HepG2 (cell line): ENCODE results near the gene DCST2. TPM values are rescaled to one million over a fixed set of nuclear protein-coding genes. Genes with fewer than 3 reads are reported as not detected.

Experiments used
- ATF4 ChIP-seq, 2 experiments: fragments of 450-650 bp in 1 of 2; sonication (generic) in 1 of 2; formaldehyde crosslinking; IDR thresholded peaks; 2 replicates each; pipeline versions ENCODE4 v1.5.0 to v1.8.0; 2020 to 2022; ENCODE audit warnings: mild to moderate bottlenecking in 1 of 2, missing genetic modification reagents in 1 of 2
- ELF3 ChIP-seq: IDR thresholded peaks from 2 replicates; pipeline ENCODE4 v1.6.1; 2016; ENCODE audit warnings: missing genetic modification reagents, missing compliant biosample characterization
- GZF1 ChIP-seq: sonication (generic); formaldehyde crosslinking; IDR thresholded peaks from 2 replicates; pipeline ENCODE4 v1.5.1; 2020; ENCODE audit warnings: mild to moderate bottlenecking, missing genetic modification reagents
- ISL2 ChIP-seq: sonication (generic); formaldehyde crosslinking; IDR thresholded peaks from 2 replicates; pipeline ENCODE4 v1.5.0; 2020; ENCODE audit warnings: missing genetic modification reagents
- KDM1A ChIP-seq: IDR thresholded peaks from 2 replicates; pipeline ENCODE4 v1.6.1; 2016; ENCODE audit warnings: missing compliant biosample characterization
- KLF16 ChIP-seq, 2 experiments: sonication (generic) in 1 of 2; formaldehyde crosslinking in 1 of 2; IDR thresholded peaks; 2 replicates each; pipeline versions ENCODE4 v1.6.1 to v1.8.0; 2016 to 2023; ENCODE audit warnings: missing genetic modification reagents in 2 of 2, missing compliant biosample characterization in 1 of 2
- NCOA5 ChIP-seq: sonication (generic); formaldehyde crosslinking; IDR thresholded peaks from 2 replicates; pipeline ENCODE4 v1.4.0; 2020; ENCODE audit warnings: missing genetic modification reagents
- NKX3-1 ChIP-seq: sonication (generic); formaldehyde crosslinking; IDR thresholded peaks from 2 replicates; pipeline ENCODE4 v1.5.0; 2020; ENCODE audit warnings: missing genetic modification reagents
- SALL1 ChIP-seq: sonication (generic); formaldehyde crosslinking; IDR thresholded peaks from 2 replicates; pipeline ENCODE4 v1.8.0; 2022; ENCODE audit warnings: mild to moderate bottlenecking, missing genetic modification reagents
- TBX2 ChIP-seq: sonication (generic); formaldehyde crosslinking; IDR thresholded peaks from 2 replicates; pipeline ENCODE4 v1.5.0; 2020; ENCODE audit warnings: missing genetic modification reagents, mild to moderate bottlenecking, borderline replicate concordance
- TGIF2 ChIP-seq: IDR thresholded peaks from 2 replicates; pipeline ENCODE4 v1.6.1; 2016; ENCODE audit warnings: control low read depth, missing compliant biosample characterization
- TOE1 ChIP-seq: sonication (generic); formaldehyde crosslinking; IDR thresholded peaks from 2 replicates; pipeline ENCODE4 v1.4.0; 2020; ENCODE audit warnings: mild to moderate bottlenecking, missing genetic modification reagents
- WIZ ChIP-seq: sonication (generic); formaldehyde crosslinking; IDR thresholded peaks from 2 replicates; pipeline ENCODE4 v1.5.1; 2020; ENCODE audit warnings: mild to moderate bottlenecking, missing genetic modification reagents
- ZNF503 ChIP-seq: sonication (generic); formaldehyde crosslinking; IDR thresholded peaks from 2 replicates; pipeline ENCODE4 v1.4.0; 2020; ENCODE audit warnings: missing genetic modification reagents
- ZNF550 ChIP-seq: sonication (generic); formaldehyde crosslinking; IDR thresholded peaks from 2 replicates; pipeline ENCODE4 v1.4.0; 2020; ENCODE audit warnings: mild to moderate bottlenecking, missing genetic modification reagents, borderline replicate concordance
- ZNF639 ChIP-seq: conservative IDR thresholded peaks from 2 replicates; pipeline ENCODE4 v1.6.1; 2018; ENCODE audit warnings: missing genetic modification reagents
- polyA plus RNA-seq, 8 experiments: library from polyadenylated mRNA; depleted of rRNA in 3 of 8; stranded (reverse) in 7 of 8; unstranded in 1 of 8; fragments of >200 nt; fragmentation: Illumina TruSeq in 4 of 8; extraction: Trizol in 4 of 8; gene quantifications; 2 replicates each; pipeline versions ENCODE4 v1.2.1 to v1.2.3, GENCODE V29; 2011 to 2016; ENCODE audit warnings: low read depth in 4 of 8, missing spikeins in 1 of 8, mixed read lengths in 1 of 8; ENCODE audit not compliant: insufficient read depth in 1 of 8
- total RNA-seq, 5 experiments: library from RNA; depleted of rRNA; stranded (reverse); fragments of >200 nt; fragmentation: Illumina TruSeq; extraction: Trizol; gene quantifications; 2 replicates each; pipeline ENCODE4 v1.2.3, GENCODE V29; 2016; ENCODE audit warnings: low read depth in 1 of 5
- TF ChIP-seq, protein P1 (sequence below), 2 experiments: sonication (generic) in 1 of 2; formaldehyde crosslinking in 1 of 2; IDR thresholded peaks; 2 replicates each; pipeline versions ENCODE4 v1.4.0 to v1.6.1; 2016 to 2020; ENCODE audit warnings: borderline replicate concordance in 1 of 2, low read depth in 1 of 2, mild to moderate bottlenecking in 1 of 2, missing genetic modification reagents in 1 of 2

Gene DCST2
- total and polyA plus RNA-seq, 2 of the 13 experiments (the other 11 are each of a cell fraction or from before 2014, with no cell fraction given) = 0.74 TPM; not detected in 1

GRCh38 chr1:155017041-155017945 is 16.3 kb downstream of the DCST2 start (continued):
- TF ChIP-seq, protein P1, sequence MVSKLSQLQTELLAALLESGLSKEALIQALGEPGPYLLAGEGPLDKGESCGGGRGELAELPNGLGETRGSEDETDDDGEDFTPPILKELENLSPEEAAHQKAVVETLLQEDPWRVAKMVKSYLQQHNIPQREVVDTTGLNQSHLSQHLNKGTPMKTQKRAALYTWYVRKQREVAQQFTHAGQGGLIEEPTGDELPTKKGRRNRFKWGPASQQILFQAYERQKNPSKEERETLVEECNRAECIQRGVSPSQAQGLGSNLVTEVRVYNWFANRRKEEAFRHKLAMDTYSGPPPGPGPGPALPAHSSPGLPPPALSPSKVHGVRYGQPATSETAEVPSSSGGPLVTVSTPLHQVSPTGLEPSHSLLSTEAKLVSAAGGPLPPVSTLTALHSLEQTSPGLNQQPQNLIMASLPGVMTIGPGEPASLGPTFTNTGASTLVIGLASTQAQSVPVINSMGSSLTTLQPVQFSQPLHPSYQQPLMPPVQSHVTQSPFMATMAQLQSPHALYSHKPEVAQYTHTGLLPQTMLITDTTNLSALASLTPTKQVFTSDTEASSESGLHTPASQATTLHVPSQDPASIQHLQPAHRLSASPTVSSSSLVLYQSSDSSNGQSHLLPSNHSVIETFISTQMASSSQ (IDR thresholded peaks at IDR 0.05; ENCODE audit: low read depth) = no peak
- TF ChIP-seq, protein P1 (CRISPR knock-in tag; IDR thresholded peaks at IDR 0.05; ENCODE audit: borderline replicate concordance) = peak; percentile 79
- TF ChIP-seq NCOA5 (CRISPR knock-in tag) (no peak), GZF1 (CRISPR knock-in tag) (peak; percentile 83; the same call in 1 of the 2 replicates), WIZ (peak; percentile 60; the same call in 1 of the 2 replicates), ZNF639 (peak; percentile 73), KLF16 (CRISPR knock-in tag; IDR thresholded peaks at IDR 0.05) (peak in 1 of 2 experiments; percentile 96; a peak in 2 of 4 replicates), ZNF550 (CRISPR knock-in tag) (0 out of 2 replicates have a peak, but pooled peaks have one; percentile 12), ISL2 (CRISPR knock-in tag) (peak; percentile 66; the same call in 1 of the 2 replicates), TBX2 (CRISPR knock-in tag) (peak; percentile 90), TGIF2 (CRISPR knock-in tag) (0 out of 2 replicates have a peak, but pooled peaks have one; percentile 21), KDM1A (0 out of 2 replicates have a peak, but pooled peaks have one; percentile 15), ZNF503 (CRISPR knock-in tag) (peak; percentile 84; the same call in 1 of the 2 replicates), ATF4 (CRISPR knock-in tag; IDR thresholded peaks at IDR 0.05) (peak in 1 of 2 experiments; percentile 72; a peak in 2 of 4 replicates), ELF3 (CRISPR knock-in tag) (peak; percentile 76; the same call in 1 of the 2 replicates), NKX3-1 (CRISPR knock-in tag) (peak; percentile 43; the same call in 1 of the 2 replicates), TOE1 (CRISPR knock-in tag) (0 out of 2 replicates have a peak, but pooled peaks have one; percentile 38), SALL1 (CRISPR knock-in tag) (peak; percentile 84)
